LNCAP (cell line): Measurements from ENCODE around the gene ASB14.

Experiments used
- TF ChIP-seq, protein P1 (sequence below): fragments of 450-650 bp; IDR thresholded peaks from 2 replicates; pipeline ENCODE4 v1.5.1; 2017; ENCODE audit warnings: mild to moderate bottlenecking

ASB14 gene

DNA sequence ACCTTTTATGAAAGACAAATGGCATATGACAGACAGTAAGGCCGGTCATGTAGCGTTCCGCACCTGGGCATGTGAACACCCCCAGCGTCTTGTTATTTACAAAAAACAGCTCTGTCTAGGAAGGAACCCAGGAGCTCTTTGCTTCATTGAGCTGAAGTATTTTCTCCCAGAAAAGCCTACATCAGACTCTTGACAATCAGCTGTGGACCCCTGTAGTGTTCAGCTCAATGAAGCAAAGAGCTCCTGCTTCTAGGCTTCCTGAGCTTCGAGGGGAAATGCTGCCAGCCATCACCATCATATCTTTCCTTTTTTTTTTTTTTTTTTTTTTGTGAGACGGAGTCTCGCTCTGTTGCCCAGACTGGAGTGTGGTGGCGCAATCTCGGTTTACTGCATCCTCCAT lies 4.1 kb downstream of the ASB14 start:
- TF ChIP-seq, protein P1, sequence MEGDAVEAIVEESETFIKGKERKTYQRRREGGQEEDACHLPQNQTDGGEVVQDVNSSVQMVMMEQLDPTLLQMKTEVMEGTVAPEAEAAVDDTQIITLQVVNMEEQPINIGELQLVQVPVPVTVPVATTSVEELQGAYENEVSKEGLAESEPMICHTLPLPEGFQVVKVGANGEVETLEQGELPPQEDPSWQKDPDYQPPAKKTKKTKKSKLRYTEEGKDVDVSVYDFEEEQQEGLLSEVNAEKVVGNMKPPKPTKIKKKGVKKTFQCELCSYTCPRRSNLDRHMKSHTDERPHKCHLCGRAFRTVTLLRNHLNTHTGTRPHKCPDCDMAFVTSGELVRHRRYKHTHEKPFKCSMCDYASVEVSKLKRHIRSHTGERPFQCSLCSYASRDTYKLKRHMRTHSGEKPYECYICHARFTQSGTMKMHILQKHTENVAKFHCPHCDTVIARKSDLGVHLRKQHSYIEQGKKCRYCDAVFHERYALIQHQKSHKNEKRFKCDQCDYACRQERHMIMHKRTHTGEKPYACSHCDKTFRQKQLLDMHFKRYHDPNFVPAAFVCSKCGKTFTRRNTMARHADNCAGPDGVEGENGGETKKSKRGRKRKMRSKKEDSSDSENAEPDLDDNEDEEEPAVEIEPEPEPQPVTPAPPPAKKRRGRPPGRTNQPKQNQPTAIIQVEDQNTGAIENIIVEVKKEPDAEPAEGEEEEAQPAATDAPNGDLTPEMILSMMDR: no peak

DNA sequence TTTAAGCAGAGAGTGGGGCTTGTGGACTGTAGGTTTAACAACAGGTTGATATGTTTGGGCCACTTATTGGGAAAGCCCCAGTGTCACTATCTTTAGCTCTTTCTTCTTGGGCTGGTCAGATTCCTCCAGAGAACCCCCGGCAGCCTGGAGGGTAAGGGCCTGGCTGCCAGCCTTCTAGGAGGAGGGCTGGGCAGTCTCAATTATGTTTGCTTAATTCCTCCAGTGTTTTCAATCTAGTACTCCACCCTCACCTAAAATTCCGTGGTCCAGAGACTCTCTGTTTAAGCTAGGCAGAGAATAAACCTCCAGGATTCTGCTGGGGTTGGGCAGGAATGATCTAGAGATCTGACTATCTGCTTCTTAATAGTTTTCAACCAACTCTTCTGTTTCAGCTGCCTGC lies 5.3 kb downstream of the ASB14 start:
- TF ChIP-seq, protein P1: no peak

DNA sequence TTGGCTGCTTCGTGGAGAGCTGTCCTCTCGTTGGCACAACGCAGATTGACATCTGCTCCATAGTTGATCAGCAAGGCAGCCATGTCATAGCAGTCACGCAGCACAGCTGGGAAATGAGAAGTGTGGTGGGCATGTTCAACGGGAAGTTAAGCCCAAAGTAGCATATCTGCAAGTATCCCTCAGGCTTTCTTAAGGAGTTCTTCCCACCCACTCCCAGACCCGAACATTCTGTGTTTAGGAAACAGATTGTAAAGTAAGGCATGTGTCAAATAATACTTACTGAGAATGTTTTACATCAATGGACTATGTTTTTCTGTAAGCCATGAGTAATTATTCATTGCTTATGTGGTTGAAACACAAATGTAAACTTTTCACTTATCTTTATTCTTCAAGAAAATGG lies 9.2 kb downstream of the ASB14 start:
- TF ChIP-seq, protein P1: no peak

DNA sequence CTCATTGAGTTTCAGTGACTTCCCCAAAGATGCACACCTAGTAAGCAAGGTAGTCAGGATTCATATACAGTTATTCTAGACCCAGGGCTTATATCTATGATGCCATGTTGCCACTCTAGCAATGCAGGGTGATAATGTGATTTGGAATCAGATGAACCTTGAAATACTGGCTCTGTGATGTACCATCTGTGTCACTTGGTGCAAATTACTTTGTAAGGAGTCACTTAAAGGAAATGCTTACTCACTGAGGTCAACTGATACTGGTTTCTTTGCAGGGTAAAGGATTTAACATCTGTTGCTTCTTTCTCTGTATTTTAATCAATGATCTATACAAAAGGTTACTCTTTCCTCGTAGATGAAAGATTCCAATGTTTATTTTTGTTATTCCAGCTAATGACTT lies 10.8 kb downstream of the ASB14 start:
- TF ChIP-seq, protein P1: no peak

DNA sequence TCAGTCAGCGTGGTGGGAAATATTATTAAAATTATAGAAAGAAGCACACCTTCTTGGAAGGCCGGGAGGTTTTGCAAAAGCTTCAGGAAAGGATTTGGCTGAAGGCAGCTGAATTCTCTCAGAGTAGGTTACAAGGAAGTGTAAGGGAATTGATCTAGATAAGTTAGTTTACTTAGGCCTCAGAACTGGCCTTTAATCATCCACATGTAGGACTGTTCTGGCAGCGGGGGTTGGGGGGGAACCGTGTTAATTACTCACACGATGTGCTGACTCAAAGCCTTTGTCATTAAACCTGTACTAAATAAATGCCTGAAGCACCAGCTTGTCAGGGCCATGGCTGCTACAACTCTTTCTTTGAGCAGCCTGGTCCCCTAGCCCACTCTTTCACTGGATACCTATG lies 12.8 kb downstream of the ASB14 start:
- TF ChIP-seq, protein P1: no peak

DNA sequence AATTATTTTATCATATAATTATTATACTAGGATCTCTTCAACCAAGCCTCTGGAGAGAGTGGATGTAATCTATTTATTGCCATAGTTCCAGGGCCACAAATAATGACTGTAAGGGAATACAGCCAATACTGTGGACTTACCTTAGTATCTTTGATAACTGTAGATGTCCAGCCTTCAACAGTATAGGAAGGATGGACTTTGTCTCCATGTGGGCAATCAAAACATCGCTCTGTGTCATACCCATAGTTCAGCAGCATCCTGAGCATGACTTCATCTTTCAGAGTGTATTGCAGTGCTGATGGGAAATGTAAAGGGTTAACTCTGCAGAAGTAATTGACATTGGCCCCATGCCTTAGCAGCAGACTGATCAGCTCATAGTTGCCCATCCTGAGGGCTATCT lies 14.2 kb downstream of the ASB14 start:
- TF ChIP-seq, protein P1: no peak

DNA sequence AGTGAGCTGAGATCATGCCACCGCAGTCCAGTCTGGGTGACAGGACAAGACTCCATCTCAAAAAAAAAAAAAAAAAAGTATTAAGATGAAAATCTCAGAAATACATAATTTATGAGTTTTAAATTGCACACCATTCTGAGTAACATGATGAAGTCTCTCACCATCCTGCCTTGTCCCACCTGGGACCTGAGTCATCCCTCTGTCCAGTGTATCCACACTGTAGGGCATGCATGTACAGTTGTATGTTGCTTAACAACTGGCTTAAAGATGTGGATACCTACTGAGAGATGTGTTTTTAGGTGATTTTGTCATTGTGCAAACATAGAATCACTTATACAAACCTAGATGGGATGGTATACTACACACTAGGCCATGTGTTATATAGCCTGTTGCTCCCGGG lies 17.1 kb downstream of the ASB14 start:
- TF ChIP-seq, protein P1: no peak

DNA sequence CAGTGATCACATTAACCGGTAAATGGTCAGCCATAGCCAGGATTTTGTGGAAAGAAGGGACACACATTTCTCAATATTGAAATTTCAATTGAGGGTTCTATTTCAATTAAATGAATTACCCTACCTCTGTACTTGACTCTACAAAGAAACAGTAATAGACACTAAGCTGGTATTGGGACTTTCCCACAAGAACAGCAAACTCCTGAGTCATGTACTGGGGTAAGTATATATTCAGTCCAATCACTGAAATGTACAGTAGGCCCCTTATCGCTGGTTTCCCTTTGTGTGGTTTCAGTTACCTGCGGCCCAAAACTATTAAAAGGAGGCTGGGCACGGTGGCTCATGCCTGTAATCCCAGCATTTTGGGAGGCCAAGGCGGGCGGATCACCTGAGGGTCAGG lies 17.6 kb downstream of the ASB14 start:
- TF ChIP-seq, protein P1: no peak
